ENCODE measurements around the gene TMEM170B.
A peak's percentile ranks its signal among the peaks of the same experiment; 100 is the strongest.

TMEM170B gene

GRCh38 chr6:11632231-11632630 lies 94.7 kb downstream of the TMEM170B start:
- H3K27me3 ChIP-seq (replicated peaks), result no peaks in the 10 kb centered on the region
- H3K36me3 ChIP-seq (replicated peaks), result no peaks in the 10 kb centered on the region
- TF ChIP-seq CTCF (IDR thresholded peaks at IDR 0.05; ENCODE audit: low read depth, low read length, missing control alignments), result no peak
- H3K4me3 ChIP-seq (ENCODE audit: low read depth, low read length), result no peak overlapping the region
- H3K27ac ChIP-seq, result peak overlapping the region; percentile 31
- no peak for DNase-seq
- in situ Hi-C loops (cut with HindIII; ENCODE audit: low pct_ligation_motif_present, low sequenced_read_pairs), result no loop called here

DNA sequence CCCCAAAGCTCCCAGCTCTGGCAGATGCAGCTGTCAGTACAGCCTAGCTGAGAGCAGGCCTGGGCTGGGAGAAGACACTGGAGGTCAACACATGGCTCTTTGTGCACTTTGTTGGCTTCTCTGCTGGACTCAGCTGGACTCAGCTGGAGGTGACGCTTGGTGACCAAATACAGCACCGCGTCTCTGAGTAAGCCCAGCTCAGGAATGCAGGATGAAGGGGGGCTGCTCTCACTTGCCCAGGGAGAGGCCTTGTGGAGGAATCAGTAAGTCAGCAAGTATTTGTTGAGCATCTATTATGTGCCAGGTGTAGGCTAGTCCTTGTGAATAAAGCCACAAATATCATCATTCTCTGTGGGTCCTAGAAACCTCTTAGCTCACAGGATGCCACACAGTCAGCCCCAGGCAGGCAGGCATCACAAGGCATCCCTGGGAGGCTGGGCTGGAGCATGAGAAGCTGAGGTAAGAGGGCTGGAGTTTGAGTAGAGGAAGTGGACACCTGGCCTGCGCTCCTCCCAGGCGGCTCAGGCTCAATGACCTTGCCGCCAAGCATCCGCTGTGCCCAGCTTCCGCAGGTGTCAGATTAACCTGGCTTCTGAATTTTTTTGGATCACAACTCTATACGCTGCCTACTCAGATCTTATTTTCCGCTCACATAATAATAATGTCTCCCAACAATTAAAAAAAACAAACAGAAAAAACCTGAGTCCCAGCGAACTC lies 95.4 kb downstream of the TMEM170B start:
- Histone ChIP-seq H3K36me3 (replicated peaks) (no peaks in the 10 kb centered on the region), H3K4me3 (ENCODE audit: low read depth, low read length) (no peak overlapping the region), H3K27ac (peak overlapping the region; percentile 31), H3K27me3 (replicated peaks) (no peaks in the 10 kb centered on the region)
- in situ Hi-C loops (cut with HindIII; ENCODE audit: low pct_ligation_motif_present, low sequenced_read_pairs), result no loop called here
- no peak for TF ChIP-seq CTCF (IDR thresholded peaks at IDR 0.05; ENCODE audit: low read depth, low read length, missing control alignments)
- DNase-seq, result peak; percentile 68

Data from brain microvascular endothelial cell (primary cell).